Cardiac muscle cell (in vitro differentiated cells and primary cell): ENCODE data around the gene VDAC2. TPM values are rescaled to one million over a fixed set of nuclear protein-coding genes. Genes with fewer than 3 reads are reported as not detected.
A peak's percentile ranks its signal among the peaks of the same experiment; 100 is the strongest.

ENCODE experiments used
- DNase-seq, 2 donors: peaks; one replicate each; pipeline versions ENCODE4 v3.0.0 to v3.0.0-alpha.2; 2010 to 2017; ENCODE audit warnings: low read depth in 1 of 2, low spot score in 1 of 2
- H3K27ac ChIP-seq: fragments of 200-600 bp; sonication (generic); 2 replicates; pipeline ENCODE4 v1.5.1; 2016
- H3K27me3 ChIP-seq: fragments of 200-600 bp; sonication (generic); 2 replicates; pipeline ENCODE4 v1.6.0; 2016; ENCODE audit warnings: control low read depth
- H3K36me3 ChIP-seq: fragments of 200-600 bp; sonication (generic); 2 replicates; pipeline ENCODE4 v1.5.1; 2016; ENCODE audit warnings: control low read depth
- H3K4me1 ChIP-seq: fragments of 200-600 bp; sonication (generic); 2 replicates; pipeline ENCODE4 v1.8.1; 2017; ENCODE audit warnings: low read depth, mild to moderate bottlenecking, mixed run types
- H3K4me3 ChIP-seq: fragments of 200-600 bp; sonication (generic); 2 replicates; pipeline ENCODE4 v1.5.1; 2016; ENCODE audit warnings: mild to moderate bottlenecking
- H3K9me3 ChIP-seq: fragments of 200-600 bp; sonication (generic); 2 replicates; pipeline ENCODE4 v1.5.1; 2017; ENCODE audit warnings: low read depth, mild to moderate bottlenecking, control low read depth
- polyA plus RNA-seq: library from polyadenylated mRNA; unstranded; fragments of >200 nt; fragmentation: Nextera tagmentation; extraction: Ambion mirVana; gene quantifications from 2 replicates; pipeline ENCODE4 v1.2.1, GENCODE V29; 2016
- total RNA-seq: library from RNA; depleted of rRNA; stranded (reverse); fragments of >200 nt; gene quantifications from 2 replicates; pipeline ENCODE4 v1.2.3, GENCODE V29; 2016
- TF ChIP-seq, protein P1 (sequence below): IDR thresholded peaks from 2 replicates; pipeline ENCODE4 v1.5.1; 2012; ENCODE audit warnings: low read depth, mild to moderate bottlenecking, low read length

VDAC2 gene
- total and polyA plus RNA-seq, 2 experiments from 2014 or later: 178 to 376 TPM

- Histone ChIP-seq H3K27me3 (no peaks in the 10 kb centered on the region), H3K4me1 (peaks cover 6% of the 10 kb centered on the region), H3K36me3 (peaks cover 10% of the 10 kb centered on the region), H3K9me3 (no peaks in the 10 kb centered on the region), H3K4me3 (no peak overlapping the region), H3K27ac (no peak overlapping the region)
- no peak for DNase-seq
- TF ChIP-seq, protein P1, sequence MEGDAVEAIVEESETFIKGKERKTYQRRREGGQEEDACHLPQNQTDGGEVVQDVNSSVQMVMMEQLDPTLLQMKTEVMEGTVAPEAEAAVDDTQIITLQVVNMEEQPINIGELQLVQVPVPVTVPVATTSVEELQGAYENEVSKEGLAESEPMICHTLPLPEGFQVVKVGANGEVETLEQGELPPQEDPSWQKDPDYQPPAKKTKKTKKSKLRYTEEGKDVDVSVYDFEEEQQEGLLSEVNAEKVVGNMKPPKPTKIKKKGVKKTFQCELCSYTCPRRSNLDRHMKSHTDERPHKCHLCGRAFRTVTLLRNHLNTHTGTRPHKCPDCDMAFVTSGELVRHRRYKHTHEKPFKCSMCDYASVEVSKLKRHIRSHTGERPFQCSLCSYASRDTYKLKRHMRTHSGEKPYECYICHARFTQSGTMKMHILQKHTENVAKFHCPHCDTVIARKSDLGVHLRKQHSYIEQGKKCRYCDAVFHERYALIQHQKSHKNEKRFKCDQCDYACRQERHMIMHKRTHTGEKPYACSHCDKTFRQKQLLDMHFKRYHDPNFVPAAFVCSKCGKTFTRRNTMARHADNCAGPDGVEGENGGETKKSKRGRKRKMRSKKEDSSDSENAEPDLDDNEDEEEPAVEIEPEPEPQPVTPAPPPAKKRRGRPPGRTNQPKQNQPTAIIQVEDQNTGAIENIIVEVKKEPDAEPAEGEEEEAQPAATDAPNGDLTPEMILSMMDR: no peak
Measured at GRCh38 chr10:75175046-75175445, 35.5 kb upstream of the VDAC2 start.

DNA sequence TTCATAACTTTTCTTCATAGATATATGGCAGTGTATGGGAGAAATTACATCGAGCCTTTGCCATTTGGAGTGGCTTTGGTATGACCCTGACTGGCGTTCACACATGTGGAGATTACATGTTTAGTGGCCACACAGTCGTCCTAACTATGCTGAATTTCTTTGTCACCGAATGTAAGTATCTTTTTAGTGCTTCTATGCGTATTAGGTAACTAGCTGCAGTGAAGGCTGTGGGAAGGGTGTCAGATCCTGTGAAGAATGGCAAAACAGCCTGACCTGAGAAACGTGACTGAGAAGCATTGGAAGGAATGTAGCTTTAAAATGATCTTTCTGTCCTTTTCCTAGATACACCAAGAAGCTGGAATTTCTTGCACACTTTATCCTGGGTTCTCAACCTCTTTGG lies 34.5 kb upstream of the VDAC2 start:
- no peaks in the 10 kb centered on the region for H3K27me3 ChIP-seq
- TF ChIP-seq, protein P1: no peak
- no peaks in the 10 kb centered on the region for H3K4me1 ChIP-seq
- no peaks in the 10 kb centered on the region for H3K9me3 ChIP-seq
- DNase-seq: no peak
- no peak overlapping the region for H3K27ac ChIP-seq
- H3K4me3 ChIP-seq: no peak overlapping the region
- peaks cover 10% of the 10 kb centered on the region for H3K36me3 ChIP-seq

GRCh38 chr10:75176736-75177135 lies 33.9 kb upstream of the VDAC2 start:
- H3K27ac ChIP-seq: no peak overlapping the region
- DNase-seq: no peak
- H3K9me3 ChIP-seq: no peaks in the 10 kb centered on the region
- TF ChIP-seq, protein P1: no peak
- no peaks in the 10 kb centered on the region for H3K27me3 ChIP-seq
- no peak overlapping the region for H3K4me3 ChIP-seq
- no peaks in the 10 kb centered on the region for H3K4me1 ChIP-seq
- H3K36me3 ChIP-seq: peaks cover 10% of the 10 kb centered on the region

DNA sequence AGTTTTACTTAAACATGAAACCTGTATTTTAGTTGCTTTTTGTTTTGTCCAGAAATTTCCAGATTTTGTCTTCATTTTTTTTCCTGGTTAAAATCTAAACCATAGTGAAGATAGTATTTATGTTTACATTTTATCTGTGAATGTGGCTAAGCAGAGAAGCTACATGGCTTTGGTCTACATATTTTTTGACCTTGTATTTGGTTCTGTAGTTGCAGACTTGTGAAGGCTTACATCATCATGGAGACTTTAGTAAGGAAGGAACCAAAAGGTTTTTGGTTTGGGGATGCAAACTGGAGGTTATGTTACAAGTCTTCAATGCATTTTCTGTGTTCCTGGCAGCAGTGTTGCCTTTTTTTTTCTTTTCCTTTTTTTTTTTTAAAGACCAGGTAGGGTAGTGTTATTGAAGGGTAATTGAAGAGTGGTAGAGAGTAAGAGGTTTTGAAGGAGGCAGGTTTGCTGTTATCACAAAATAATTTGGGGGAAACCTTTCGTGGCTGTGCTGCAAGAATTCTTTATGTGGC lies 30.9 kb upstream of the VDAC2 start:
- Histone ChIP-seq H3K36me3 (peaks cover 10% of the 10 kb centered on the region), H3K9me3 (no peaks in the 10 kb centered on the region), H3K27ac (no peak overlapping the region), H3K4me3 (no peak overlapping the region), H3K4me1 (no peaks in the 10 kb centered on the region), H3K27me3 (no peaks in the 10 kb centered on the region)
- TF ChIP-seq, protein P1: no peak
- DNase-seq: no peak

GRCh38 chr10:75180592-75180991 lies 30.0 kb upstream of the VDAC2 start:
- no peak overlapping the region for H3K4me3 ChIP-seq
- DNase-seq: peak in 1 of 2 donors; percentile 56
- no peaks in the 10 kb centered on the region for H3K27me3 ChIP-seq
- TF ChIP-seq, protein P1: no peak
- no peaks in the 10 kb centered on the region for H3K4me1 ChIP-seq
- H3K27ac ChIP-seq: no peak overlapping the region
- peaks cover 10% of the 10 kb centered on the region for H3K36me3 ChIP-seq
- H3K9me3 ChIP-seq: no peaks in the 10 kb centered on the region
